ENCODE measurements around the gene WFDC13. TPM values are rescaled to one million over a fixed set of nuclear protein-coding genes. Genes with fewer than 3 reads are reported as not detected.

WFDC13 gene
- polyA plus RNA-seq, 3 donors, result not detected

GRCh38 chr20:45735552-45735951 is 33.7 kb downstream of the WFDC13 start:
- H2AFZ ChIP-seq (ENCODE audit: insufficient read depth, low read depth, low read length, poor library complexity, severe bottlenecking), result no peak overlapping the region
- no peak overlapping the region for H3K4me2 ChIP-seq (replicated peaks; ENCODE audit: extremely low read depth, low read length, poor library complexity, severe bottlenecking)
- H3K27me3 ChIP-seq (ENCODE audit: control insufficient read depth in 2 of 2, insufficient read depth in 2 of 2, low read length in 2 of 2), result no peaks in the 10 kb centered on the region
- no peak overlapping the region for H3K27ac ChIP-seq (ENCODE audit: low read depth in 1 of 2, low read length in 2 of 2)
- no peak overlapping the region for H3K4me3 Mint-ChIP-seq
- no peaks in the 10 kb centered on the region for H4K20me1 ChIP-seq (ENCODE audit: insufficient read depth, low read length)
- no peaks in the 10 kb centered on the region for H3K4me1 Mint-ChIP-seq
- intact Hi-C loops (cut with micrococcal nuclease), result no loop called here
- no peaks in the 10 kb centered on the region for H3K36me3 ChIP-seq (replicated peaks in 1 of 2; ENCODE audit: control insufficient read depth in 1 of 2, insufficient read depth in 2 of 2, low read length in 2 of 2)
- no peak overlapping the region for H3K27ac Mint-ChIP-seq
- H3K4me3 ChIP-seq (replicated peaks in 1 of 3; ENCODE audit: low read depth in 2 of 3, low read length in 3 of 3), result no peak overlapping the region
- H3K9me3 ChIP-seq (replicated peaks in 1 of 2; ENCODE audit: control insufficient read depth in 1 of 2, insufficient read depth in 1 of 2, low read length in 2 of 2), result peaks cover 6 to 18% of the 10 kb centered on the region in 2 donors
- no peak for DNase-seq
- 90% methylated on average over 7 of the region's 8 CpGs for WGBS (ENCODE audit: insufficient coverage)
- no peaks in the 10 kb centered on the region for H3K4me1 ChIP-seq (ENCODE audit: control insufficient read depth in 1 of 2, insufficient read depth in 2 of 2, low read length in 2 of 2)
- TF ChIP-seq CTCF (IDR thresholded peaks at IDR 0.05), result no peak
- H3K9me3 Mint-ChIP-seq, result peaks cover 21 to 36% (median 31%) of the 10 kb centered on the region in 7 donors
- peaks cover 0 to 7% (median 3%) of the 10 kb centered on the region in 3 donors for H3K27me3 Mint-ChIP-seq (ENCODE audit: low read depth in 3 of 3)
- H3K79me2 ChIP-seq (ENCODE audit: insufficient read depth, low read length), result no peaks in the 10 kb centered on the region
- no peak overlapping the region for H3K9ac ChIP-seq (ENCODE audit: insufficient read depth, low read length, poor library complexity, severe bottlenecking)
- H3K36me3 Mint-ChIP-seq, result no peaks in the 10 kb centered on the region

- H3K9ac ChIP-seq (ENCODE audit: insufficient read depth, low read length, poor library complexity, severe bottlenecking), result no peak overlapping the region
- WGBS (ENCODE audit: insufficient coverage), result 91% methylated on average over 21 of the region's 23 CpGs
- H2AFZ ChIP-seq (ENCODE audit: insufficient read depth, low read depth, low read length, poor library complexity, severe bottlenecking), result no peak overlapping the region
- no peak for DNase-seq
- intact Hi-C loops (cut with micrococcal nuclease), result no loop called here
- no peaks in the 10 kb centered on the region for H3K36me3 Mint-ChIP-seq
- no peaks in the 10 kb centered on the region for H3K79me2 ChIP-seq (ENCODE audit: insufficient read depth, low read length)
- H3K9me3 ChIP-seq (replicated peaks in 1 of 2; ENCODE audit: control insufficient read depth in 1 of 2, insufficient read depth in 1 of 2, low read length in 2 of 2), result peaks cover 6 to 18% of the 10 kb centered on the region in 2 donors
- H3K36me3 ChIP-seq (replicated peaks in 1 of 2; ENCODE audit: control insufficient read depth in 1 of 2, insufficient read depth in 2 of 2, low read length in 2 of 2), result no peaks in the 10 kb centered on the region
- H3K9me3 Mint-ChIP-seq, result peaks cover 19 to 36% (median 29%) of the 10 kb centered on the region in 7 donors
- H3K4me3 ChIP-seq (replicated peaks in 1 of 3; ENCODE audit: low read depth in 2 of 3, low read length in 3 of 3), result no peak overlapping the region
- H3K4me3 Mint-ChIP-seq, result no peak overlapping the region
- H3K4me2 ChIP-seq (replicated peaks; ENCODE audit: extremely low read depth, low read length, poor library complexity, severe bottlenecking), result no peak overlapping the region
- no peak overlapping the region for H3K27ac Mint-ChIP-seq
- no peaks in the 10 kb centered on the region for H3K27me3 ChIP-seq (ENCODE audit: control insufficient read depth in 2 of 2, insufficient read depth in 2 of 2, low read length in 2 of 2)
- H3K27ac ChIP-seq (ENCODE audit: low read depth in 1 of 2, low read length in 2 of 2), result no peak overlapping the region
- H4K20me1 ChIP-seq (ENCODE audit: insufficient read depth, low read length), result no peaks in the 10 kb centered on the region
- TF ChIP-seq CTCF (IDR thresholded peaks at IDR 0.05), result no peak
- H3K27me3 Mint-ChIP-seq (ENCODE audit: low read depth in 3 of 3), result peaks cover 0 to 7% (median 3%) of the 10 kb centered on the region in 3 donors
- H3K4me1 Mint-ChIP-seq, result no peaks in the 10 kb centered on the region
- no peaks in the 10 kb centered on the region for H3K4me1 ChIP-seq (ENCODE audit: control insufficient read depth in 1 of 2, insufficient read depth in 2 of 2, low read length in 2 of 2)
Observed at GRCh38 chr20:45735988-45736387, 34.1 kb downstream of the WFDC13 start.

Data from CD14-positive monocyte (primary cell).